WERI-Rb-1 (cell line): ENCODE results near the gene COL27A1.

ENCODE experiments used
- DNase-seq: peaks from one replicate; pipeline ENCODE4 v3.0.0-alpha.2; 2020
- H3K27ac ChIP-seq: fragments of 250-450 bp; sonication (Bioruptor Pico); 2 replicates; pipeline ENCODE4 v1.5.1; 2020; ENCODE audit warnings: mild to moderate bottlenecking, moderate library complexity
- H3K27me3 ChIP-seq: fragments of 250-450 bp; sonication (Bioruptor Pico); 2 replicates; pipeline ENCODE4 v1.5.1; 2021; ENCODE audit warnings: mild to moderate bottlenecking, low read depth, moderate library complexity; ENCODE audit not compliant: insufficient read depth, severe bottlenecking
- H3K36me3 ChIP-seq: fragments of 250-450 bp; sonication (Bioruptor Pico); 2 replicates; pipeline ENCODE4 v1.5.1; 2020; ENCODE audit warnings: mild to moderate bottlenecking, moderate library complexity
- H3K4me3 ChIP-seq: 2 replicates; pipeline ENCODE4 v1.5.1; 2011; ENCODE audit warnings: low read depth, mild to moderate bottlenecking, control low read depth, low read length
- H3K9me3 ChIP-seq: fragments of 250-450 bp; sonication (Bioruptor Pico); 2 replicates; pipeline ENCODE4 v1.5.1; 2021; ENCODE audit warnings: mild to moderate bottlenecking, moderate library complexity; ENCODE audit not compliant: severe bottlenecking
- TF ChIP-seq, protein P1 (sequence below): IDR thresholded peaks from 2 replicates; pipeline ENCODE4 v1.5.1; 2011; ENCODE audit warnings: low read depth, mild to moderate bottlenecking, control low read depth, inconsistent platforms, low read length

COL27A1 gene

DNA sequence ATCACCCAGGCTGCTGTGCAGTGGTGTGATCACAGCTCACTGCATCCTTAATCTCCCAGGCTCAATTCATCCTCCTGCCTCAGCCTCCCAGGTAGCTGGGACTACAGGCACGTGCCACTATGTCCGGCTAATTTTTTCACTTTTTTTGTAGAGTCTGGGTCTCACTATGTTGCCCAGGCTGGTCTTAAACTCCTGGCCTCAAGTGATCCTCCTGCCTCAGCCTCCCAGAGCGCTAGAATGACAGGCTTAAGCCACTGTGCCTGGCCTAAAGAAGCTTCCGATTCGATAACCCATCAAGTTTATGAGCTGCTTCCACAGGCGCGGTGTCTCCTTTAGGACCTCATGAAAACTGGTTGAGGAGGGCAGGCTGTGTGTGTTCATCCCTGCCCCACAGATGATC, 16.2 kb downstream of the COL27A1 start:
- Histone ChIP-seq H3K4me3 (no peak overlapping the region), H3K27me3 (no peaks in the 10 kb centered on the region), H3K9me3 (no peaks in the 10 kb centered on the region), H3K27ac (no peak overlapping the region), H3K36me3 (peaks cover 54% of the 10 kb centered on the region)
- DNase-seq = no peak
- TF ChIP-seq, protein P1, sequence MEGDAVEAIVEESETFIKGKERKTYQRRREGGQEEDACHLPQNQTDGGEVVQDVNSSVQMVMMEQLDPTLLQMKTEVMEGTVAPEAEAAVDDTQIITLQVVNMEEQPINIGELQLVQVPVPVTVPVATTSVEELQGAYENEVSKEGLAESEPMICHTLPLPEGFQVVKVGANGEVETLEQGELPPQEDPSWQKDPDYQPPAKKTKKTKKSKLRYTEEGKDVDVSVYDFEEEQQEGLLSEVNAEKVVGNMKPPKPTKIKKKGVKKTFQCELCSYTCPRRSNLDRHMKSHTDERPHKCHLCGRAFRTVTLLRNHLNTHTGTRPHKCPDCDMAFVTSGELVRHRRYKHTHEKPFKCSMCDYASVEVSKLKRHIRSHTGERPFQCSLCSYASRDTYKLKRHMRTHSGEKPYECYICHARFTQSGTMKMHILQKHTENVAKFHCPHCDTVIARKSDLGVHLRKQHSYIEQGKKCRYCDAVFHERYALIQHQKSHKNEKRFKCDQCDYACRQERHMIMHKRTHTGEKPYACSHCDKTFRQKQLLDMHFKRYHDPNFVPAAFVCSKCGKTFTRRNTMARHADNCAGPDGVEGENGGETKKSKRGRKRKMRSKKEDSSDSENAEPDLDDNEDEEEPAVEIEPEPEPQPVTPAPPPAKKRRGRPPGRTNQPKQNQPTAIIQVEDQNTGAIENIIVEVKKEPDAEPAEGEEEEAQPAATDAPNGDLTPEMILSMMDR = no peak

DNA sequence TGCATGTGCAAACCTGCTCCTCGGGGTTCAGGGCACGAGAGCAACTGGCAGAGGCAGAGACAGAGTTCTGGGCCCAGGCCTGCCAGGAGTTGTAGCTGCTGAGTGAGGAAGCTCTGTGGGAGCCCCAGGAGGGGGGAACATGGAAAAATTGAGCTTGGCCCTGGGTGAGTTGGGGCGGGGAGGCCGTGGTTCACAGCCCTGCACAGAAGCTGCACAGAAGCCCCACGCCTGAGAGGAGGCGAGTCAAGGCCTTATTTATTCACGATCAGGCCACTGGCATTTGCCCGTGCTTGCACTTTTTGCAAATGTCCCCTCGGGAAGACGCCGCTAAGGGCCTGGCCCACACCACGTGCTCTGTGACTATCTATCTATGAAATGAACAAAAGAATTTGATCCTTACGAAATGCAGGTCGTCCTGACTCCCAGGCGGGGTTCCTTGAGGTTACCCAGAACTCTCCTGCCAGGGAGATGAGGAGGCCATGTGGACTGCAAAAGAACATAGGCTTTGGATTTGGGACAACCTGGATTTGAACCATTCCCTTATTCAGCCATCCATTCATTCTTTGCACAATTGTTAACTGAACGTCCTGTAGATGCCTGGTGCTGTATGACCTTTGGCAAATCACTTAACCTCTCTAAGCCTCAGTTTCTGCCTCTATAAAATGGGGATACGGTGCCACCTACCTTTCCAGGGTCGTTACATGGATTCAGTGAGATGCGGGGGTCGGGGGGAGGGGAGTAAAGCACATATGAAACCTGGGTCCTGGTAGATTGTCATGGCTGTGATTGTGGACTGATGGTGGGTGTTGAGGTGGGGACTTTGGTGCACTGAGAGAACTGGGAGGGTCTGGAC, 17.9 kb downstream of the COL27A1 start:
- peaks cover 45% of the 10 kb centered on the region for H3K36me3 ChIP-seq

DNA sequence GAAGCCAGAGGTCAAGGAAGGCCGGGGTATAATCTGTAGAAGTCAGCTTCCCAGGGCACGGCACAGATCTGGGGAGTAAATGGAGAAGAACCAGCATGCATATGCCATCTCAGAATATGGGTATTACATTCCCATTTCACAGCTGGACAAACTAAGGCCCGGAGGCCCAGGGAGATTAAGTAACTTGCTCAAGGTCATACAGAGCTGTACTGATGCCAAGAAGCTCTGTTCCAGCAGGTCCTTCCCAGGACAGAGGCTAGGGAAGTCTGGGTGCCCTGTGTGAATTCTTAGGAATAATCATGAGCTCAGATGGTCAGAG, 19.2 kb downstream of the COL27A1 start:
- H3K36me3 ChIP-seq = peaks cover 45% of the 10 kb centered on the region
- no peaks in the 10 kb centered on the region for H3K27me3 ChIP-seq
- no peak overlapping the region for H3K4me3 ChIP-seq
- DNase-seq = no peak
- H3K9me3 ChIP-seq = no peaks in the 10 kb centered on the region
- no peak overlapping the region for H3K27ac ChIP-seq
- TF ChIP-seq, protein P1 = no peak

More for the DNA sequence above, 17.9 kb downstream of the COL27A1 start:
- Histone ChIP-seq H3K4me3 (no peak overlapping the region), H3K9me3 (no peaks in the 10 kb centered on the region), H3K27ac (no peak overlapping the region), H3K27me3 (no peaks in the 10 kb centered on the region)
- DNase-seq = no peak
- TF ChIP-seq, protein P1 = no peak

DNA sequence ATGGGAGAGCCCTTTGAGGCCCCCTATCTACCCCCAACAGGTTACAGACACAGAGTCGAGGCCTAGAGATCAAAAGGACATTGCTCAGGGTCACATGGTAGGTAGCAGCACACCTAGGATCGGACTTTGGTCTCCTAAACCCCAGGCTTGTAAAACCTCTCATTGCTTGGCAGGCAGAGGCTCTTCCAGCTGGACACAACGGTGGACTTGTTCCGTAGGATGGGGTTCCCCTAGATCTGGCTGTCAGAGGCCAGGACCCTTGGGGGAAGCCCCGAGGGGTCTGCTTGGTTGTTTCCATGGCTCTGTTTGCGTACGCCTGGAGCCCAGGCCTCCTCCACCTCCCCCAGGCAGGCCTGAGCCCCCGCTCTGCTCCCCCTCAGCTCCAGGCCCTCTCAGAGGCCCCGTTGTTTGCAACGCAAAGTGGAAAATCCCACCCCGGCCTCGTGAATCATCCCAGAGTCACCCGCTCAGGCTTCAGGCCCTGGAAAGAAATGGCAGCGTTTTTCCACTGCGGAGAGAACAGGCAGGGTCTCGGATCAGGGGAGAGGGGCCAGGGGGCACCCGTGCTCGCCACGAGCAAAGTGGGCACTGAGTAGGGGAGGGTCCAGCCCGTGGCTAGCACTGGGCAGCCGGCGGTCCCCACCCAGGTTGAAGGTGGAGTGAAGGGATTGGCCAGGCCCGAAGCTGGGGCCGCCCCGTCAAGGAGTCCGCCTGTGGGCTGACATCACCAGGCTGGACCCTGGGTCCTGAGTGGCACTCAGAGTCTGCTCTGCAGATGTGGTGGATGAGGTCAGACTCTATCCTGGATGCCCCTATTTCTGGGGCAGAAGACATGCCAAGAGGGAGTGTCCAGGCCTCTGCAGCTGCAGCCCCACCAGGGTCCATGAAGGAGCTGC, 19.8 kb downstream of the COL27A1 start:
- Histone ChIP-seq H3K9me3 (no peaks in the 10 kb centered on the region), H3K4me3 (no peak overlapping the region), H3K27ac (peak overlapping the region; percentile 51), H3K27me3 (no peaks in the 10 kb centered on the region), H3K36me3 (peaks cover 43% of the 10 kb centered on the region)
- TF ChIP-seq, protein P1 = no peak
- DNase-seq = no peak

DNA sequence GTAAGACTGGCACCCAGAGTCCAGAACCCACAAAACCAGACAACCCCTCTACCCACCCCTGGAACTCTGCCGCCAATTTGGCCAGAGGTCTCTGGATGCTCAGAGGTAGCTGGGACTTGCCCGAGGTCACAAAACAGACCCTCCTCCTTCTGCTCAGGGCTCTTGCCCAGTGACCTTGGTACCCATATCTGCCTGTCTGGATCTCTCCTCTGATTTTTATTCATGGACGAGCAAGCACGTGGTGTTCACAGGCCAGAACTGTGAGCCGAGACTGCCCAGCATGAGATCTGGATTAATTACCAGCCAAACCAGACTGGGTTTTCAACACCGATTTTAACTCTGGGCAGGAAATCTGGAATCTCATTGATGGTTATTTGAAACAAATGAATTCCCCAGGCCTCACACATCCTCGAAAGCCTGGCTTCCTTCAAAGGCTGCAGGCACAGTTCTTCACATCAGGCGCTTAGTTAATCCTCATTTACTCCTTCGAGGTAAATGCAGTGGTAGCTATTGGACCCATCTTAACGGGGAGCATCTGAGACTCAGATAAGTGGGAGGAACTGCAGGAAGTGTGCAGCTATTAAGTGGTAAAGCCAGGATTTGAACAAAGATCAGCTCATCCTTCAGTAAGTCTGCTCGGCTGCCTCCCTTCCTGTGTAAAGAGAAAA, 21.4 kb downstream of the COL27A1 start:
- Histone ChIP-seq H3K4me3 (no peak overlapping the region), H3K27ac (peak overlapping the region; percentile 51), H3K9me3 (no peaks in the 10 kb centered on the region), H3K36me3 (peaks cover 44% of the 10 kb centered on the region), H3K27me3 (no peaks in the 10 kb centered on the region)
- TF ChIP-seq, protein P1 = no peak
- peak; percentile 58 for DNase-seq
